K562 (cell line): Measurements from ENCODE around the gene NINJ1. TPM values are rescaled to one million over a fixed set of nuclear protein-coding genes. Genes with fewer than 3 reads are reported as not detected.

Source experiments
- CAMTA2 ChIP-seq: fragments of 250-450 bp; sonication (Bioruptor Pico); conservative IDR thresholded peaks from 2 replicates; pipeline ENCODE4 v1.5.1; 2022
- NCOA4 ChIP-seq: fragments of 450-650 bp; IDR thresholded peaks from 2 replicates; pipeline ENCODE4 v1.6.1; 2018; ENCODE audit warnings: mild to moderate bottlenecking; ENCODE audit not compliant: partially characterized antibody
- RBM25 ChIP-seq: fragments of 200-400 bp; formaldehyde crosslinking; IDR thresholded peaks from 2 replicates; pipeline ENCODE4 v1.6.1; 2018; ENCODE audit warnings: low read length, low read depth, moderate library complexity; ENCODE audit not compliant: severe bottlenecking
- TCFL5 ChIP-seq: fragments of 250-450 bp; sonication (Bioruptor Pico); conservative IDR thresholded peaks from 2 replicates; pipeline ENCODE4 v1.6.1; 2021; ENCODE audit warnings: mild to moderate bottlenecking, moderate library complexity, matching md5 sums
- ZC3H8 ChIP-seq: fragments of 450-650 bp; IDR thresholded peaks from 2 replicates; pipeline ENCODE4 v1.6.1; 2017
- ZNF121 ChIP-seq: sonication (generic); formaldehyde crosslinking; conservative IDR thresholded peaks from 2 replicates; pipeline ENCODE4 v1.8.0; 2022; ENCODE audit warnings: missing genetic modification reagents
- polyA plus RNA-seq, 8 experiments: library from polyadenylated mRNA; depleted of rRNA in 4 of 8; stranded (reverse) in 5 of 8; unstranded in 3 of 8; fragments of >200 nt; fragmentation: Nextera tagmentation in 2 of 8; fragmentation: Illumina TruSeq in 1 of 8; extraction: Ambion mirVana in 2 of 8; extraction: Trizol in 1 of 8; gene quantifications; 2 replicates each; pipeline versions ENCODE4 v1.2.1 to v1.2.3, GENCODE V29; 2011 to 2014; ENCODE audit warnings: inconsistent platforms in 1 of 8, missing spikeins in 1 of 8
- total RNA-seq, 7 experiments: library from RNA; depleted of rRNA in 6 of 7; stranded (reverse); fragments of >200 nt in 6 of 7; fragmentation: Illumina TruSeq in 2 of 7; extraction: Trizol in 2 of 7; gene quantifications; 2 replicates each; pipeline versions ENCODE4 v1.2.1 to v1.2.3, GENCODE V29; 2011 to 2021; ENCODE audit warnings: low replicate concordance in 1 of 7
- TF ChIP-seq, protein P1 (sequence below), 2 experiments: fragments of 150-350 bp in 1 of 2; IDR thresholded peaks; 2 replicates each; pipeline ENCODE4 v1.6.1; 2012 to 2016; ENCODE audit warnings: low read depth in 2 of 2, low read length in 2 of 2, mild to moderate bottlenecking in 1 of 2, moderate library complexity in 1 of 2
- TF ChIP-seq, protein P2 (sequence below): fragments of 450-650 bp; IDR thresholded peaks from 2 replicates; pipeline ENCODE4 v1.7.0; 2016; ENCODE audit warnings: borderline replicate concordance
- TF ChIP-seq, protein P3 (sequence below): IDR thresholded peaks from 2 replicates; pipeline ENCODE4 v1.6.1; 2011; ENCODE audit not compliant: insufficient read length; ENCODE audit errors: extremely low read depth
- TF ChIP-seq, protein P4 (sequence below): IDR thresholded peaks from 2 replicates; pipeline ENCODE4 v1.6.1; 2014; ENCODE audit warnings: antibody characterized with exemption
- TF ChIP-seq, protein P5 (sequence below), 3 experiments: IDR thresholded peaks in 2 of 3; conservative IDR thresholded peaks in 1 of 3; 2 replicates each; pipeline ENCODE4 v1.5.1; 2011 to 2012; ENCODE audit warnings: low read length in 3 of 3, mild to moderate bottlenecking in 3 of 3, control low read depth in 2 of 3, improper control_type of control experiment in 1 of 3, inconsistent platforms in 1 of 3, low read depth in 1 of 3, mixed read lengths in 1 of 3, moderate library complexity in 1 of 3; ENCODE audit not compliant: insufficient read depth in 2 of 3
- TF ChIP-seq, protein P6 (sequence below): fragments of 450-650 bp; IDR thresholded peaks from 2 replicates; pipeline ENCODE4 v1.6.1; 2017; ENCODE audit warnings: mild to moderate bottlenecking, moderate library complexity
- TF ChIP-seq, protein P7 (sequence below): sonication (generic); formaldehyde crosslinking; IDR thresholded peaks from 2 replicates; pipeline ENCODE4 v1.8.1; 2023; ENCODE audit warnings: mild to moderate bottlenecking, missing genetic modification reagents, moderate library complexity

NINJ1 gene
- total and polyA plus RNA-seq, 9 of the 15 experiments (the other 6 are each of a cell fraction or from before 2014, with no cell fraction given), result 0.13 to 8.4 (median 4.9) TPM

DNA sequence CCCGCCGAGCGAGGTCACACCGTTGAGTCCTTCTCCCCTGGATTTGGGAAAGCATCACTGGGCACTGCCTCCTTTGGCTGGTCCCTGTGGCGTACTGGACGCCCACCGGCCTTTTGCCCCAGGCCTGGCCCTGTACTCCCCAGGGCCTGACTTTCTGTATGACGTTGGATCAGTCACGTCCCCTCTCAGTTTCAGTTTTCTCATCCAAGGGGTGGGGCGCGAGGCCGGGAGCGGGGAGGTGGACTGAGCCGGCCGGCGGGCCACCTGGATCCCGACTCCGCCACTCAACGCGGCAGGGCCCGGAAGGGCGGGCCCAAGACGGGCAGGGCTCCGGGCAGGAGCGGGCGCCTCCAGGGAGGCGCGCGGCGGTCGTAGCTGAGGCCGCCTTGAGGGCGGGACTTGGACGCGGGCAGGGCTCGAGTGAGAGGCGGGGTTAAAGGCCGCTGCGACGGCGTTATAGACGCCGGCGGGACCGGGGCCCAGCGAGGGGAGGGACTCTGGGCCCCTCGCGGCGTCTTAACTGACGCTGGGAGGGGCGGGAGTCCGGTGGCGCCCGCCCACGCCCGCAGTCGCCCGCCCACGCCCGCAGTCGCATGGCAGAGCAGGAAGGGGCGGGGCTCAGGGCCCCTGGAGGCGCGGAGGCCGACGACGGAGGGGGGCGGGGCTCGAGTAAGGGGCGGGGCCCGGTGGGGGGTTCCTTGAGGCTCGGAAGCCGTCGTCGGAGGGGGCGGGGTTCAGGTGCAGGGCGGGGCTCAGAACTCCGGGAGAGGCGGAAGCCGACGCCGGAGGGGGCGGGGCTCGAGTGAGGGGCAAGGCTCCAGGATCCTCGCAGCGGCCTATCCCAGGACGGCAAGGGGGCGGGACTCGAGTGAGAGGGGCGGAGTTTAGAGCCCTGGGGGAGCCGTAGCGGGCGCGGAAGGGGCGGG lies 38.6 kb downstream of the NINJ1 start (continued):
- TF ChIP-seq, protein P1, sequence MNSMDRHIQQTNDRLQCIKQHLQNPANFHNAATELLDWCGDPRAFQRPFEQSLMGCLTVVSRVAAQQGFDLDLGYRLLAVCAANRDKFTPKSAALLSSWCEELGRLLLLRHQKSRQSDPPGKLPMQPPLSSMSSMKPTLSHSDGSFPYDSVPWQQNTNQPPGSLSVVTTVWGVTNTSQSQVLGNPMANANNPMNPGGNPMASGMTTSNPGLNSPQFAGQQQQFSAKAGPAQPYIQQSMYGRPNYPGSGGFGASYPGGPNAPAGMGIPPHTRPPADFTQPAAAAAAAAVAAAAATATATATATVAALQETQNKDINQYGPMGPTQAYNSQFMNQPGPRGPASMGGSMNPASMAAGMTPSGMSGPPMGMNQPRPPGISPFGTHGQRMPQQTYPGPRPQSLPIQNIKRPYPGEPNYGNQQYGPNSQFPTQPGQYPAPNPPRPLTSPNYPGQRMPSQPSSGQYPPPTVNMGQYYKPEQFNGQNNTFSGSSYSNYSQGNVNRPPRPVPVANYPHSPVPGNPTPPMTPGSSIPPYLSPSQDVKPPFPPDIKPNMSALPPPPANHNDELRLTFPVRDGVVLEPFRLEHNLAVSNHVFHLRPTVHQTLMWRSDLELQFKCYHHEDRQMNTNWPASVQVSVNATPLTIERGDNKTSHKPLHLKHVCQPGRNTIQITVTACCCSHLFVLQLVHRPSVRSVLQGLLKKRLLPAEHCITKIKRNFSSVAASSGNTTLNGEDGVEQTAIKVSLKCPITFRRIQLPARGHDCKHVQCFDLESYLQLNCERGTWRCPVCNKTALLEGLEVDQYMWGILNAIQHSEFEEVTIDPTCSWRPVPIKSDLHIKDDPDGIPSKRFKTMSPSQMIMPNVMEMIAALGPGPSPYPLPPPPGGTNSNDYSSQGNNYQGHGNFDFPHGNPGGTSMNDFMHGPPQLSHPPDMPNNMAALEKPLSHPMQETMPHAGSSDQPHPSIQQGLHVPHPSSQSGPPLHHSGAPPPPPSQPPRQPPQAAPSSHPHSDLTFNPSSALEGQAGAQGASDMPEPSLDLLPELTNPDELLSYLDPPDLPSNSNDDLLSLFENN (IDR thresholded peaks at IDR 0.05; ENCODE audit: low read depth in 2 of 2, low read length in 2 of 2), result 0 out of 4 replicates have a peak, but pooled peaks of 1 of the 2 experiments have one; percentile 43
- TF ChIP-seq ZC3H8, result no peak
- TF ChIP-seq, protein P2, sequence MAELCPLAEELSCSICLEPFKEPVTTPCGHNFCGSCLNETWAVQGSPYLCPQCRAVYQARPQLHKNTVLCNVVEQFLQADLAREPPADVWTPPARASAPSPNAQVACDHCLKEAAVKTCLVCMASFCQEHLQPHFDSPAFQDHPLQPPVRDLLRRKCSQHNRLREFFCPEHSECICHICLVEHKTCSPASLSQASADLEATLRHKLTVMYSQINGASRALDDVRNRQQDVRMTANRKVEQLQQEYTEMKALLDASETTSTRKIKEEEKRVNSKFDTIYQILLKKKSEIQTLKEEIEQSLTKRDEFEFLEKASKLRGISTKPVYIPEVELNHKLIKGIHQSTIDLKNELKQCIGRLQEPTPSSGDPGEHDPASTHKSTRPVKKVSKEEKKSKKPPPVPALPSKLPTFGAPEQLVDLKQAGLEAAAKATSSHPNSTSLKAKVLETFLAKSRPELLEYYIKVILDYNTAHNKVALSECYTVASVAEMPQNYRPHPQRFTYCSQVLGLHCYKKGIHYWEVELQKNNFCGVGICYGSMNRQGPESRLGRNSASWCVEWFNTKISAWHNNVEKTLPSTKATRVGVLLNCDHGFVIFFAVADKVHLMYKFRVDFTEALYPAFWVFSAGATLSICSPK, result no peak
- TF ChIP-seq, protein P3, sequence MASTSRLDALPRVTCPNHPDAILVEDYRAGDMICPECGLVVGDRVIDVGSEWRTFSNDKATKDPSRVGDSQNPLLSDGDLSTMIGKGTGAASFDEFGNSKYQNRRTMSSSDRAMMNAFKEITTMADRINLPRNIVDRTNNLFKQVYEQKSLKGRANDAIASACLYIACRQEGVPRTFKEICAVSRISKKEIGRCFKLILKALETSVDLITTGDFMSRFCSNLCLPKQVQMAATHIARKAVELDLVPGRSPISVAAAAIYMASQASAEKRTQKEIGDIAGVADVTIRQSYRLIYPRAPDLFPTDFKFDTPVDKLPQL, result no peak
- TF ChIP-seq, protein P4, sequence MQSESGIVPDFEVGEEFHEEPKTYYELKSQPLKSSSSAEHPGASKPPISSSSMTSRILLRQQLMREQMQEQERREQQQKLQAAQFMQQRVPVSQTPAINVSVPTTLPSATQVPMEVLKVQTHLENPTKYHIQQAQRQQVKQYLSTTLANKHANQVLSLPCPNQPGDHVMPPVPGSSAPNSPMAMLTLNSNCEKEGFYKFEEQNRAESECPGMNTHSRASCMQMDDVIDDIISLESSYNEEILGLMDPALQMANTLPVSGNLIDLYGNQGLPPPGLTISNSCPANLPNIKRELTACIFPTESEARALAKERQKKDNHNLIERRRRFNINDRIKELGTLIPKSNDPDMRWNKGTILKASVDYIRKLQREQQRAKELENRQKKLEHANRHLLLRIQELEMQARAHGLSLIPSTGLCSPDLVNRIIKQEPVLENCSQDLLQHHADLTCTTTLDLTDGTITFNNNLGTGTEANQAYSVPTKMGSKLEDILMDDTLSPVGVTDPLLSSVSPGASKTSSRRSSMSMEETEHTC, result no peak
- TF ChIP-seq, protein P5, sequence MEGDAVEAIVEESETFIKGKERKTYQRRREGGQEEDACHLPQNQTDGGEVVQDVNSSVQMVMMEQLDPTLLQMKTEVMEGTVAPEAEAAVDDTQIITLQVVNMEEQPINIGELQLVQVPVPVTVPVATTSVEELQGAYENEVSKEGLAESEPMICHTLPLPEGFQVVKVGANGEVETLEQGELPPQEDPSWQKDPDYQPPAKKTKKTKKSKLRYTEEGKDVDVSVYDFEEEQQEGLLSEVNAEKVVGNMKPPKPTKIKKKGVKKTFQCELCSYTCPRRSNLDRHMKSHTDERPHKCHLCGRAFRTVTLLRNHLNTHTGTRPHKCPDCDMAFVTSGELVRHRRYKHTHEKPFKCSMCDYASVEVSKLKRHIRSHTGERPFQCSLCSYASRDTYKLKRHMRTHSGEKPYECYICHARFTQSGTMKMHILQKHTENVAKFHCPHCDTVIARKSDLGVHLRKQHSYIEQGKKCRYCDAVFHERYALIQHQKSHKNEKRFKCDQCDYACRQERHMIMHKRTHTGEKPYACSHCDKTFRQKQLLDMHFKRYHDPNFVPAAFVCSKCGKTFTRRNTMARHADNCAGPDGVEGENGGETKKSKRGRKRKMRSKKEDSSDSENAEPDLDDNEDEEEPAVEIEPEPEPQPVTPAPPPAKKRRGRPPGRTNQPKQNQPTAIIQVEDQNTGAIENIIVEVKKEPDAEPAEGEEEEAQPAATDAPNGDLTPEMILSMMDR (IDR thresholded peaks at IDR 0.05 in 2 of 3, conservative IDR thresholded peaks at IDR 0.05 in 1 of 3; ENCODE audit: insufficient read depth in 2 of 3, low read depth in 1 of 3, low read length in 3 of 3), result 0 out of 6 replicates have a peak, but pooled peaks of 1 of the 3 experiments have one; percentile 17
- TF ChIP-seq TCFL5 (CRISPR knock-in tag), result no peak
- peak; percentile 28 for TF ChIP-seq RBM25
- TF ChIP-seq, protein P6, sequence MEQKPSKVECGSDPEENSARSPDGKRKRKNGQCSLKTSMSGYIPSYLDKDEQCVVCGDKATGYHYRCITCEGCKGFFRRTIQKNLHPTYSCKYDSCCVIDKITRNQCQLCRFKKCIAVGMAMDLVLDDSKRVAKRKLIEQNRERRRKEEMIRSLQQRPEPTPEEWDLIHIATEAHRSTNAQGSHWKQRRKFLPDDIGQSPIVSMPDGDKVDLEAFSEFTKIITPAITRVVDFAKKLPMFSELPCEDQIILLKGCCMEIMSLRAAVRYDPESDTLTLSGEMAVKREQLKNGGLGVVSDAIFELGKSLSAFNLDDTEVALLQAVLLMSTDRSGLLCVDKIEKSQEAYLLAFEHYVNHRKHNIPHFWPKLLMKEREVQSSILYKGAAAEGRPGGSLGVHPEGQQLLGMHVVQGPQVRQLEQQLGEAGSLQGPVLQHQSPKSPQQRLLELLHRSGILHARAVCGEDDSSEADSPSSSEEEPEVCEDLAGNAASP, result no peak
- no peak for TF ChIP-seq ZNF121 (CRISPR knock-in tag)
- TF ChIP-seq CAMTA2 (CRISPR knock-in tag), result 0 out of 2 replicates have a peak, but pooled peaks have one; percentile 19
- TF ChIP-seq NCOA4, result no peak
- TF ChIP-seq, protein P7, sequence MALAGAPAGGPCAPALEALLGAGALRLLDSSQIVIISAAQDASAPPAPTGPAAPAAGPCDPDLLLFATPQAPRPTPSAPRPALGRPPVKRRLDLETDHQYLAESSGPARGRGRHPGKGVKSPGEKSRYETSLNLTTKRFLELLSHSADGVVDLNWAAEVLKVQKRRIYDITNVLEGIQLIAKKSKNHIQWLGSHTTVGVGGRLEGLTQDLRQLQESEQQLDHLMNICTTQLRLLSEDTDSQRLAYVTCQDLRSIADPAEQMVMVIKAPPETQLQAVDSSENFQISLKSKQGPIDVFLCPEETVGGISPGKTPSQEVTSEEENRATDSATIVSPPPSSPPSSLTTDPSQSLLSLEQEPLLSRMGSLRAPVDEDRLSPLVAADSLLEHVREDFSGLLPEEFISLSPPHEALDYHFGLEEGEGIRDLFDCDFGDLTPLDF (CRISPR knock-in tag), result no peak
